ENCODE data around the gene TGM2. TPM values are rescaled to one million over a fixed set of nuclear protein-coding genes. Genes with fewer than 3 reads are reported as not detected.

Gene TGM2
- total and polyA plus RNA-seq, 9 of the 15 experiments (the other 6 are each of a cell fraction or from before 2014, with no cell fraction given) = 5.5 to 78.5 (median 37.6) TPM

GRCh38 chr20:38170826-38171674, 6.0 kb upstream of the TGM2 start:
- H3K4me3 ChIP-seq = no peak overlapping the region
- no peak overlapping the region; a peak in 1 of 4 replicates for H3K9ac ChIP-seq (ENCODE audit: insufficient read depth in 1 of 2, low read depth in 2 of 2, low read length in 2 of 2)
- H3K79me2 ChIP-seq (ENCODE audit: control insufficient read depth, insufficient read depth, low read length) = no peaks in the 10 kb centered on the region
- H3K4me2 ChIP-seq (ENCODE audit: insufficient read depth, low read length) = no peak overlapping the region
- H3K27ac ChIP-seq (ENCODE audit: extremely low read depth, low read depth, low read length) = no peak overlapping the region
- in situ Hi-C loops (cut with MboI) (no loop called here), intact Hi-C loops (cut with micrococcal nuclease) (no loop called here)
- H3K36me3 ChIP-seq (ENCODE audit: control insufficient read depth, insufficient read depth, low read length) = no peaks in the 10 kb centered on the region
- peak in 2 of 4 experiments; percentile 39 to 42 for DNase-seq (ENCODE audit: extremely low read depth in 1 of 4, low spot score in 3 of 4)
- POLR2A ChIA-PET = interaction anchor here (0.7 to 1.4 kb wide), 4 partner anchors 12 to 590 kb away, joined by 3 to 4 read pairs (median 3); no protein-coding TSS in a partner anchor
- peak; percentile 71 for FAIRE-seq
- peaks cover 9 to 12% of the 10 kb centered on the region in 2 experiments; a peak in 3 of 5 replicates for H3K4me1 ChIP-seq (replicated peaks in 1 of 2; ENCODE audit: control insufficient read depth in 2 of 2, insufficient read depth in 2 of 2, low read length in 2 of 2)
- H3K9me1 ChIP-seq (ENCODE audit: control insufficient read depth, insufficient read depth, low read length) = no peaks in the 10 kb centered on the region
- H3K9me3 ChIP-seq (replicated peaks; ENCODE audit: control insufficient read depth, insufficient read depth, low read depth, low read length) = no peaks in the 10 kb centered on the region
- CTCF ChIA-PET (ENCODE audit: low intra/inter-chr PET ratio) = interaction anchor here (1.0 kb wide), 1 partner anchor 58 kb away, joined by 3 read pairs; no protein-coding TSS in a partner anchor
- H2AFZ ChIP-seq (ENCODE audit: low read depth, low read length) = peak overlapping the region; percentile 7; the same call in 1 of the 2 replicates
- H3K27me3 ChIP-seq (ENCODE audit: control insufficient read depth in 2 of 2, insufficient read depth in 2 of 2, low read length in 2 of 2) = no peaks in the 10 kb centered on the region
- no TSS peak for BruUV-seq (replicated peaks)
- no peaks in the 10 kb centered on the region for H4K20me1 ChIP-seq (replicated peaks; ENCODE audit: control insufficient read depth, insufficient read depth, low read length)
- WGBS (ENCODE audit: insufficient coverage, low coverage, missing lambda C conversion rate) = 9% methylated on average over 11 of the region's 11 CpGs
- peak; percentile 52 for ATAC-seq
- TF ChIP-seq JUN (IDR thresholded peaks at IDR 0.05; ENCODE audit: borderline replicate concordance, low read depth, low read length) (0 out of 2 replicates have a peak, but pooled peaks have one; percentile 37), JUN (CRISPR knock-in tag; IDR thresholded peaks at IDR 0.05; ENCODE audit: borderline replicate concordance) (no peak), RBM15 (IDR thresholded peaks at IDR 0.05; ENCODE audit: insufficient read depth, low read length) (no peak), GATA2 (CRISPR knock-in tag; IDR thresholded peaks at IDR 0.05) (0 out of 2 replicates have a peak, but pooled peaks have one; percentile 26), CGGBP1 (CRISPR knock-in tag; IDR thresholded peaks at IDR 0.05) (no peak), CEBPG (CRISPR knock-in tag; IDR thresholded peaks at IDR 0.05) (no peak), CEBPG (tag; conservative IDR thresholded peaks at IDR 0.05 in 1 of 2, IDR thresholded peaks at IDR 0.05 in 1 of 2) (no peak), ELK3 (CRISPR knock-in tag; IDR thresholded peaks at IDR 0.05) (no peak), JUND (IDR thresholded peaks at IDR 0.05; ENCODE audit: borderline replicate concordance, low read depth, low read length) (peak; percentile 45; the same call in 1 of the 2 replicates), JUND (tag; IDR thresholded peaks at IDR 0.05; ENCODE audit: borderline replicate concordance, low read depth, low read length) (peak; percentile 36; the same call in 1 of the 3 replicates), ZFP91 (CRISPR knock-in tag; IDR thresholded peaks at IDR 0.05) (no peak), PKNOX1 (IDR thresholded peaks at IDR 0.05) (peak; percentile 19; the same call in 1 of the 2 replicates), ZKSCAN8 (CRISPR knock-in tag; IDR thresholded peaks at IDR 0.05) (peak; percentile 97), ESRRA (IDR thresholded peaks at IDR 0.05; ENCODE audit: borderline replicate concordance, low read depth) (0 out of 2 replicates have a peak, but pooled peaks have one; percentile 19), GABPA (tag; conservative IDR thresholded peaks at IDR 0.05; ENCODE audit: low read depth) (no peak), MEIS2 (IDR thresholded peaks at IDR 0.05; ENCODE audit: partially characterized antibody) (peak; percentile 30), ATF1 (CRISPR knock-in tag; IDR thresholded peaks at IDR 0.05) (no peak), ATF1 (tag; IDR thresholded peaks at IDR 0.05) (peak; percentile 40; the same call in 1 of the 2 replicates)
